SJSA1 (cell line): ENCODE measurements around the gene TSHZ2. TPM values are rescaled to one million over a fixed set of nuclear protein-coding genes. Genes with fewer than 3 reads are reported as not detected.
"Not testable (repeated sequence)": the region's sequence is repeated elsewhere in the genome, so short reads cannot be mapped to it uniquely, and the experiment has no call there.

Experiments
- DNase-seq, 2 experiments: peaks; one replicate each; pipeline ENCODE4 v3.0.0-alpha.2; 2015 to 2020; ENCODE audit warnings: low spot score in 2 of 2, low read depth in 1 of 2
- H3K27ac ChIP-seq: fragments of 250-450 bp; sonication (Bioruptor Pico); 2 replicates; pipeline ENCODE4 v1.5.1; 2020; ENCODE audit warnings: mild to moderate bottlenecking, moderate library complexity
- H3K27me3 ChIP-seq: fragments of 250-450 bp; sonication (Bioruptor Pico); replicated peaks from 2 replicates; pipeline ENCODE4 v1.5.1; 2020; ENCODE audit warnings: mild to moderate bottlenecking, moderate library complexity
- H3K36me3 ChIP-seq: fragments of 250-450 bp; sonication (Bioruptor Pico); 2 replicates; pipeline ENCODE4 v1.5.1; 2020; ENCODE audit warnings: mild to moderate bottlenecking
- H3K4me1 ChIP-seq: fragments of 250-450 bp; sonication (Bioruptor Pico); replicated peaks from 2 replicates; pipeline ENCODE4 v1.6.1; 2021; ENCODE audit warnings: mild to moderate bottlenecking
- H3K4me3 ChIP-seq: fragments of 250-450 bp; sonication (Bioruptor Pico); 2 replicates; pipeline ENCODE4 v1.5.1; 2020; ENCODE audit warnings: mild to moderate bottlenecking
- H3K9me3 ChIP-seq: fragments of 250-450 bp; sonication (Bioruptor Pico); replicated peaks from 2 replicates; pipeline ENCODE4 v1.5.1; 2020; ENCODE audit warnings: mild to moderate bottlenecking
- total RNA-seq: library from RNA; depleted of rRNA; stranded (reverse); fragments of >200 nt; shearing (Covaris generic); gene quantifications from 2 replicates; pipeline ENCODE4 v1.2.3, GENCODE V29; 2014

Gene TSHZ2
- total RNA-seq, 1 experiment from 2014 or later, result not detected

DNA sequence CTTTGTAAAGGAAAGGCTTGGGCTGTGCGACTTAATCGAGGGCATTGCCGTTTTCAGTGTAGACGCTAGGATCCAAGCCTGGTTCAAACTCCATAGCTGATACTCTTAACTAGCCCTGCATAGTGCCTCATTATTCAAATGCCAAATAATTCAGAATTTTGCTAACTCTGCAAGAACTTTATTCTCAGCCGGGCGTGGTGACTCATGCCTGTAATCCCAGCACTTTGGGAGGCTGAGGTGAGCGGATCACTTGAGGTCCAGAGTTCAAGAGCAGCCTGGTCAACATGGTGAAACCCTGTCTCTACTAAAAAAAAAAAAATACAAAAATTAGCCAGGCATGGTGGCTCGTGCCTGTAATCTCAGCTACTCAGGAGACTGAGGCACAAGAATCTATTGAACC, 394.8 kb downstream of the TSHZ2 start:
- H3K4me3 ChIP-seq, H3K4me1 ChIP-seq, H3K9me3 ChIP-seq, H3K27ac ChIP-seq, H3K36me3 ChIP-seq, DNase-seq, H3K27me3 ChIP-seq: not testable (repeated sequence)

DNA sequence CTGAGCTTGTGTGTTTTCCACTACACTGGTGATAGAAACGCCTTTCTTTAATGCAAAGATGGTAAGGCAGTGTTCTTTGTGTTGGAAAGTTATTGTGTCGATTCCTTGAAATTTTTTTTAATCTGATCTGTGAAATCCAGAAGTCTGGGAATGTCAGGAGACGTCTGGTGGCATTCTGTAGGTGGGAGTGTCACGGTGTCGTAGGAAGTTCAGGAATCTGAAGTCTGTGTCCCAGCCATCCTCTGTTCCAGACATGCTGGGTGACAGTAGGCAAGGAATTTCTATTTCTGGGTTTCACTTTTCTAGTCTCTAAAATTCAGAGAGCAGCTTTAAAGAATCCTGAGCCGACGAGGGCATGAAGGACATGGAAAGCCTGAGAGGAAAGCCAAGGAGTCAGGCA, 397.7 kb downstream of the TSHZ2 start:
- Histone ChIP-seq H3K9me3 (no peaks in the 10 kb centered on the region), H3K36me3 (no peaks in the 10 kb centered on the region), H3K4me1 (no peaks in the 10 kb centered on the region), H3K27me3 (peaks cover 9% of the 10 kb centered on the region; the same call in 1 of the 2 replicates), H3K4me3 (no peak overlapping the region), H3K27ac (no peak overlapping the region)
- no peak for DNase-seq

- H3K27me3 ChIP-seq, result peaks cover 9% of the 10 kb centered on the region; the same call in 1 of the 2 replicates
- H3K4me1 ChIP-seq, result no peaks in the 10 kb centered on the region
- H3K4me3 ChIP-seq, result no peak overlapping the region
- no peak for DNase-seq
- H3K36me3 ChIP-seq, result no peaks in the 10 kb centered on the region
- no peaks in the 10 kb centered on the region for H3K9me3 ChIP-seq
- no peak overlapping the region for H3K27ac ChIP-seq
These were observed 398.3 kb downstream of the TSHZ2 start for GRCh38 chr20:53370345-53370961.

DNA sequence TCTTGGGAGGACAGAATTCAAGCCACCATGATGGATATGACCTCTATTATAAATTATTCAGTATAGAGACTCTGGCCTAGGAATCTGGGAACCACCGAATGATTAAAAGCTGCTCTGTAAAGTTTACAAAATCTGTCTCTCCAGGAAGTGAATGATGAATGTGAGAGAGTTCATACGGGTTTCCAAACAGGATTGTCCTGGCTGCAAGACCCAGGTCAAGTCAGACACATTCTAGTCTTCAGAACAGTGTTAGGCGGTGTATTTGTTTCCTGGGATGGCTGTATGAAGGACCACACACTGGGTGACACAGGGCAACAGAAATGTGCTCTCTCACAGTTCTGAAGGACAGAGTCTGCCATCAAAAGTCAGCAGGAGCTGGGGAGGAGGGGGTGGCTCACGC, 399.1 kb downstream of the TSHZ2 start:
- Histone ChIP-seq H3K4me1 (no peaks in the 10 kb centered on the region), H3K4me3 (no peak overlapping the region), H3K27me3 (peaks cover 5% of the 10 kb centered on the region; the same call in 1 of the 2 replicates), H3K9me3 (no peaks in the 10 kb centered on the region), H3K27ac (no peak overlapping the region), H3K36me3 (no peaks in the 10 kb centered on the region)
- no peak for DNase-seq

- Histone ChIP-seq H3K9me3 (no peaks in the 10 kb centered on the region), H3K27ac (no peak overlapping the region), H3K4me1 (no peaks in the 10 kb centered on the region), H3K27me3 (peaks cover 5% of the 10 kb centered on the region; the same call in 1 of the 2 replicates), H3K4me3 (no peak overlapping the region), H3K36me3 (no peaks in the 10 kb centered on the region)
- no peak for DNase-seq
These were observed 403.9 kb downstream of the TSHZ2 start for GRCh38 chr20:53376021-53376420.

DNA sequence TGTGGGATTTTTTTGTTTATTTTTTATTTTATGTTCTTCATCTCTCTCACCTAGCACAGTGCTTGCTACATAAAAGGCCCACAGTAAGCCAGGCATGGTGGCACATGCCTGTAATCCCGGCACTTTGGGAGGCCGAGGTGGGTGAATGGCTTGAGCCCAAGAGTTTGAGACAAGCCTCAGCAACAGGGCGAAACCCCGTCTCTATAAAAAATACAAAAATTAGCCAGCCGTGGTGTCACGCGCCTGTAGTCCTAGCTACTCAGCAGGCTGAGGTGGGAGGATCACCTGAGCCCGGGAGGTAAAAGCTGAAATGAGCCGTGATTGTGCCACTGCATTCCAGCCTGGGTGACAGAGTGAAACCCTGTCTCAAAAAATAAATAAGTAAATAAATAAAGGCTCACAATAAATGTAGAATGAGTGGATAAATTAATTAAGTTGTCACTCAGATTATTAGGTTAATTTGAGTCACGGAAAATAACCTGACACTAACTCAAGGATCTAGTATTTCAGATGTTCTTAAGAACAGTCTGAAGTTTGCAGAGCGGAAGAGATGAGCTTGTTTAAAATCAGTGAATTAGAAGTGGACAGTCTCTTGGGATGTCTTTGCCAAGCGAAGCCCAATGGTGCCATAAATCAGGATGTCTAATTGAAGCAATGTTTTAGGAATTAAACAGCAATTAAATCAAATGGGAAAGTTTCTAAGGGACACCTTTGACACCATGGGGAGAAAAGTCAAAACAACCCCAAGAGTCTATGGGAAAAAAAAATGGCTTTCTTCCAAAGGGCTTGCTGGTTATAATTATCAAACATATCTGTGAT, 407.1 kb downstream of the TSHZ2 start:
- H3K9me3 ChIP-seq, result no peaks in the 10 kb centered on the region
- H3K36me3 ChIP-seq, result no peaks in the 10 kb centered on the region
- H3K4me3 ChIP-seq, result no peak overlapping the region
- DNase-seq, result no peak
- H3K4me1 ChIP-seq, result no peaks in the 10 kb centered on the region
- H3K27me3 ChIP-seq, result no peaks in the 10 kb centered on the region
- H3K27ac ChIP-seq, result no peak overlapping the region

DNA sequence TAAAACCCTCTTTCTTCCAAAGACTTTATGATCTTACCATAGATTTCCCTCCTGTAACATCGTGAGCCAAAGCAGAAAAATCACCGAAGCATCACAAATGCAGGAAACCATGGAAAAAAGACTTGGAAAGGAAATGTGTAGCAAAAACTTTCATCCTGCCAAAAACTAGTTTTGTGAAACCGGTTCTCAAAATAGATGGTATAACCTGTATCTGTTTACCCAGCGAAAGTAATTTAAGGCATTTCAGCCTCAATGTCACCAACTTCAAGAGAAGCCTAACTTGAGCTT, 407.6 kb downstream of the TSHZ2 start:
- no peak for DNase-seq

GRCh38 chr20:53381568-53382262, 409.6 kb downstream of the TSHZ2 start:
- Histone ChIP-seq H3K4me1 (no peaks in the 10 kb centered on the region), H3K27ac (no peak overlapping the region), H3K9me3 (no peaks in the 10 kb centered on the region), H3K36me3 (no peaks in the 10 kb centered on the region), H3K4me3 (no peak overlapping the region), H3K27me3 (no peaks in the 10 kb centered on the region)
- no peak for DNase-seq

More for the DNA sequence above, 407.6 kb downstream of the TSHZ2 start:
- Histone ChIP-seq H3K27ac (no peak overlapping the region), H3K9me3 (no peaks in the 10 kb centered on the region), H3K27me3 (no peaks in the 10 kb centered on the region), H3K4me1 (no peaks in the 10 kb centered on the region), H3K4me3 (no peak overlapping the region), H3K36me3 (no peaks in the 10 kb centered on the region)

GRCh38 chr20:53382263-53382844, 410.2 kb downstream of the TSHZ2 start:
- no peaks in the 10 kb centered on the region for H3K9me3 ChIP-seq
- H3K36me3 ChIP-seq, result no peaks in the 10 kb centered on the region
- no peak for DNase-seq
- H3K4me3 ChIP-seq, result no peak overlapping the region
- no peaks in the 10 kb centered on the region for H3K4me1 ChIP-seq
- H3K27ac ChIP-seq, result no peak overlapping the region
- no peaks in the 10 kb centered on the region for H3K27me3 ChIP-seq

DNA sequence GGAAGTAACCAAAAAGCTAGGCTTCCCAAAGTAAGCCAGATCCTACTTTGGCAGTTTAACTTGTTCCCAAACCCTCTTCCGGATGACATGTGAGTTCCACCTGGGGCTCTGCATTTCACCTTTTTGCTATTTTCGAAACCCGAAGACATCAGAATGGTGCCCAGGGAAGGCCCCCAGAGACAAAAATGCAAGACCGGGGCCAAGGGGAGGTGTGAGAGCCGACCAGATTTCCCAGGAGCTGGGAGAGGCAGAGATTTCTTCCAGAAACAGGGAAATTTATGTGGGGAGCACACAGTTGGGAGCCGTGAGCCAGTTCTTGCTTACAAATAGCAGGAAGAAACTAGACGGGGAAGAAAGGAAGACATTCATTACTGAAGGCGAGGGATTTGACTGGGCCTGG, 411.8 kb downstream of the TSHZ2 start:
- Histone ChIP-seq H3K9me3 (no peaks in the 10 kb centered on the region), H3K36me3 (no peaks in the 10 kb centered on the region)
- DNase-seq, result no peak

GRCh38 chr20:53384392-53384791, 412.2 kb downstream of the TSHZ2 start:
- no peaks in the 10 kb centered on the region for H3K4me1 ChIP-seq
- no peaks in the 10 kb centered on the region for H3K36me3 ChIP-seq
- no peaks in the 10 kb centered on the region for H3K9me3 ChIP-seq
- H3K27me3 ChIP-seq, result no peaks in the 10 kb centered on the region
- no peak overlapping the region for H3K4me3 ChIP-seq
- H3K27ac ChIP-seq, result no peak overlapping the region
- DNase-seq, result no peak

More for the DNA sequence above, 411.8 kb downstream of the TSHZ2 start:
- Histone ChIP-seq H3K27ac (no peak overlapping the region), H3K27me3 (no peaks in the 10 kb centered on the region), H3K4me1 (no peaks in the 10 kb centered on the region), H3K4me3 (no peak overlapping the region)

DNA sequence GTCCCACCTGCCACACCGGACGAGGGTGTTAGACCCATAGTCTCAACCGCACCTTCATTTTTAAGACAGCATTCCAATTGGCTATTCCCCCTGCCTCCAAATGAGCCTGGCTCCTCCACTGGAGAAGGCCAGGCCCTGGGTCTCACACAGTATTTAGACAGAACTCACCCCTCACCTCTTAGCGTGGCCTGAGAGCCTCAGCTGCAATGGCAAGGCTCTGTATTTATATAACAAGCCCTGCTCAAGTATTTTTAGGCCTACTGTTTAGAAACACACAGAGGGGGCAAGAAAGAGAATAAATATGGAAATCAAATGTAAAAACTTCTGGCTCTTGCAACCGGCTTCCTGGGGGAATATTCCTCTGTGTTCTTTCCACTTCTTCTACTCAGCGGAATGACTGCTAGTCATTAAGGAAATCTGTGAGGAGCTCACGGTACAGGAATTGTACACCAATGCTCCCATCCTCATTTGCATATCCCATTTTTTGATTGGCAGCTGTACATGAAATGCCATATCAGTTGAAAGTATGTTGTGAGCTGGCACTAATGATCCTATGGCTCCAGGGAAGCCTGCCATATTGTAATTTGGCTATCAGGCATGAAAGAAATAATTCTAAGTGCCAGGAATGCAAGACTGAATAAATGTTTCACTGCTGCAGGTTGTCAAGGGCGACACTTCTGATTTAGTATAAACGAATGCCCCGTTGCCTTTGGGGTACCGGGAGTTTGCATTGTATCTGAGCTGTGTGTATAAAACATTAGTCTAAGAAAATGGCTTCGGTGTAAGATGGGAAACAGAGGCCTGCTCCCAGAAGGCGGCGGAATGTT, 414.0 kb downstream of the TSHZ2 start:
- Histone ChIP-seq H3K36me3 (no peaks in the 10 kb centered on the region), H3K4me3 (no peak overlapping the region), H3K9me3 (no peaks in the 10 kb centered on the region), H3K27me3 (no peaks in the 10 kb centered on the region), H3K27ac (no peak overlapping the region), H3K4me1 (no peaks in the 10 kb centered on the region)
- no peak for DNase-seq

GRCh38 chr20:53387983-53388675, 416.0 kb downstream of the TSHZ2 start:
- no peak overlapping the region for H3K4me3 ChIP-seq
- H3K36me3 ChIP-seq, result no peaks in the 10 kb centered on the region
- H3K4me1 ChIP-seq, result no peaks in the 10 kb centered on the region
- H3K27ac ChIP-seq, result no peak overlapping the region
- DNase-seq, result no peak
- H3K9me3 ChIP-seq, result no peaks in the 10 kb centered on the region
- H3K27me3 ChIP-seq, result no peaks in the 10 kb centered on the region
